GM12878 (cell line): ENCODE measurements around the gene SUSD6. TPM values are rescaled to one million over a fixed set of nuclear protein-coding genes. Genes with fewer than 3 reads are reported as not detected.

Experiments used
- CHD2 ChIP-seq: IDR thresholded peaks from 2 replicates; pipeline ENCODE4 v1.6.1; 2011; ENCODE audit warnings: low read depth, low read length, improper control_type of control experiment, borderline replicate concordance
- EED ChIP-seq: sonication (generic); IDR thresholded peaks from 2 replicates; pipeline ENCODE4 v1.6.1; 2016; ENCODE audit warnings: antibody characterized with exemption, low read depth
- EZH2 ChIP-seq: IDR thresholded peaks from 2 replicates; pipeline ENCODE4 v1.6.1; 2012; ENCODE audit warnings: low read depth, mild to moderate bottlenecking, control low read depth, inconsistent platforms, low read length, borderline replicate concordance; ENCODE audit not compliant: control insufficient read depth
- HDAC6 ChIP-seq: fragments of 200-600 bp; sonication (generic); IDR thresholded peaks from one replicate; pipeline ENCODE4 v1.8.0; 2017; ENCODE audit warnings: antibody characterized with exemption; ENCODE audit not compliant: unreplicated experiment
- JUNB ChIP-seq: IDR thresholded peaks from 2 replicates; pipeline ENCODE4 v1.6.1; 2016; ENCODE audit warnings: antibody characterized with exemption, mild to moderate bottlenecking
- NBN ChIP-seq: fragments of 450-650 bp; IDR thresholded peaks from 2 replicates; pipeline ENCODE4 v1.6.1; 2016
- NR2C1 ChIP-seq: fragments of 450-650 bp; IDR thresholded peaks from 2 replicates; pipeline ENCODE4 v1.6.1; 2017; ENCODE audit warnings: antibody characterized with exemption, mild to moderate bottlenecking, moderate library complexity
- POLR2AphosphoS2 ChIP-seq: IDR thresholded peaks from 2 replicates; pipeline ENCODE4 v1.6.1; 2011; ENCODE audit warnings: low read depth, mild to moderate bottlenecking, low read length, improper control_type of control experiment, moderate library complexity
- POLR2AphosphoS5 ChIP-seq: IDR thresholded peaks from 2 replicates; pipeline ENCODE4 v1.6.1; 2011; ENCODE audit warnings: mild to moderate bottlenecking, low read length, inconsistent platforms
- RAD51 ChIP-seq: fragments of 450-650 bp; IDR thresholded peaks from 2 replicates; pipeline ENCODE4 v1.6.1; 2016; ENCODE audit warnings: moderate library complexity, mild to moderate bottlenecking, inconsistent platforms
- RB1 ChIP-seq: fragments of 450-650 bp; formaldehyde crosslinking; IDR thresholded peaks from 2 replicates; pipeline ENCODE4 v1.6.1; 2017; ENCODE audit warnings: mild to moderate bottlenecking, borderline replicate concordance
- SMAD1 ChIP-seq: fragments of 450-650 bp; IDR thresholded peaks from 2 replicates; pipeline ENCODE4 v1.6.1; 2018; ENCODE audit warnings: mild to moderate bottlenecking, low read depth; ENCODE audit not compliant: partially characterized antibody
- SREBF1 ChIP-seq: IDR thresholded peaks from 2 replicates; pipeline ENCODE4 v1.6.1; 2012; ENCODE audit warnings: mild to moderate bottlenecking, low read length
- SRF ChIP-seq, 2 experiments: IDR thresholded peaks; 2 replicates each; pipeline ENCODE4 v1.6.1; 2011; ENCODE audit warnings: low read depth in 2 of 2, low read length in 2 of 2, mild to moderate bottlenecking in 1 of 2, moderate library complexity in 1 of 2
- ZNF622 ChIP-seq: fragments of 450-650 bp; IDR thresholded peaks from 2 replicates; pipeline ENCODE4 v1.6.1; 2017; ENCODE audit warnings: mild to moderate bottlenecking, inconsistent platforms
- ZSCAN29 ChIP-seq: fragments of 450-650 bp; IDR thresholded peaks from 2 replicates; pipeline ENCODE4 v1.6.1; 2017; ENCODE audit warnings: mild to moderate bottlenecking, moderate library complexity
- polyA plus RNA-seq, 11 experiments: library from polyadenylated mRNA; depleted of rRNA in 4 of 11; unstranded in 6 of 11; stranded (reverse) in 5 of 11; fragments of >200 nt; fragmentation: Nextera tagmentation in 4 of 11; fragmentation: Illumina TruSeq in 1 of 11; extraction: Ambion mirVana in 4 of 11; extraction: Trizol in 1 of 11; gene quantifications; 1 replicate in 1 of 11; 2 replicates in 10 of 11; pipeline versions ENCODE4 v1.2.1 to v1.2.3, GENCODE V29; 2011 to 2016; ENCODE audit warnings: inconsistent platforms in 2 of 11, missing spikeins in 2 of 11, low read depth in 1 of 11
- total RNA-seq, 4 experiments: library from RNA; depleted of rRNA in 3 of 4; stranded (reverse); fragments of >200 nt in 3 of 4; fragmentation: Illumina TruSeq in 1 of 4; extraction: Trizol in 1 of 4; gene quantifications; 2 replicates each; pipeline versions ENCODE4 v1.2.1 to v1.2.3, GENCODE V29; 2013 to 2021
- TF ChIP-seq, protein P1 (sequence below): fragments of 450-650 bp; IDR thresholded peaks from 2 replicates; pipeline ENCODE4 v1.6.1; 2016; ENCODE audit warnings: mild to moderate bottlenecking
- TF ChIP-seq, protein P2 (sequence below): IDR thresholded peaks from 2 replicates; pipeline ENCODE4 v1.6.1; 2011; ENCODE audit warnings: borderline replicate concordance, low read depth, mild to moderate bottlenecking, moderate library complexity, low read length; ENCODE audit not compliant: insufficient read depth, poor library complexity, severe bottlenecking
- TF ChIP-seq, protein P3 (sequence below): fragments of 450-650 bp; IDR thresholded peaks from 2 replicates; pipeline ENCODE4 v1.6.1; 2017; ENCODE audit warnings: borderline replicate concordance
- TF ChIP-seq, protein P4 (sequence below): fragments of 150-350 bp; IDR thresholded peaks from 2 replicates; pipeline ENCODE4 v1.6.1; 2016; ENCODE audit warnings: low read depth, low read length
- TF ChIP-seq, protein P5 (sequence below): IDR thresholded peaks from 2 replicates; pipeline ENCODE4 v1.6.1; 2011; ENCODE audit warnings: low read depth, mild to moderate bottlenecking, low read length, moderate library complexity, borderline replicate concordance; ENCODE audit errors: extremely low read depth
- TF ChIP-seq, protein P6 (sequence below): fragments of 450-650 bp; IDR thresholded peaks from 2 replicates; pipeline ENCODE4 v1.6.1; 2014; ENCODE audit warnings: mild to moderate bottlenecking

The SUSD6 gene
- total and polyA plus RNA-seq, 10 of the 15 experiments (the other 5 are each of a cell fraction or from before 2014, with no cell fraction given): 6.6 to 39.8 (median 20.2) TPM

DNA sequence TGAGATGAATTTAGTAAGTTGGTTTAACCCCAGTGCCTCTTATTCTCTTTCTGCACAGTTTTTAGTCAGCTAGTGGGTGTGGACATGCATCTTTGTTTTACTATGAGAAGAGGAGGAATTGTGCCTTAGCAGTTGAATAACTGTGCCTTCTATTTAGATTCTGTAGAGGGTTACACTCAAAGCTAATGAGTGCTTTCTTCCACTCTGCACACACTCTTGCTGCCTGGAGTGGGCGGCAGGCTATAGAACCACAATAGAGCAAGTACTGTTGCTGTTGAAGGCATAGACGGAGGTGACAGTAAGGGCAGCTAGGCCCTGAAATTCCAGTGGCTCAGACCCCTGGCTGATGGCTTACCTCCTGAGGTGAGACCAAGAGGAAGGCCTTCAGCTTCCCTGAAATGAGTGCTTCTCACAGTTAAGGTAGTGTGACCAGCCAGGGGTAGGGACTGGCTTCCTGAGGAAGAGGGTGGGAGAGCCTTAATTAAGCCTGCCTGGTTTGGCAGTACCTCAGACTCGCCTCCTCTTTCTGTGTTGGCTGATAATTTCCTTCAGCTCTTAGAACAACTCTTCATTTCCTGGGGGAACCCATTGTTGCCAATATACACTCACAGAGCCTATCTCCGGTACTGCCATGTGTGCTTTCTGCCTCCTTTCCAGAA, 24.7 kb downstream of the SUSD6 start (continued):
- TF ChIP-seq, protein P1, sequence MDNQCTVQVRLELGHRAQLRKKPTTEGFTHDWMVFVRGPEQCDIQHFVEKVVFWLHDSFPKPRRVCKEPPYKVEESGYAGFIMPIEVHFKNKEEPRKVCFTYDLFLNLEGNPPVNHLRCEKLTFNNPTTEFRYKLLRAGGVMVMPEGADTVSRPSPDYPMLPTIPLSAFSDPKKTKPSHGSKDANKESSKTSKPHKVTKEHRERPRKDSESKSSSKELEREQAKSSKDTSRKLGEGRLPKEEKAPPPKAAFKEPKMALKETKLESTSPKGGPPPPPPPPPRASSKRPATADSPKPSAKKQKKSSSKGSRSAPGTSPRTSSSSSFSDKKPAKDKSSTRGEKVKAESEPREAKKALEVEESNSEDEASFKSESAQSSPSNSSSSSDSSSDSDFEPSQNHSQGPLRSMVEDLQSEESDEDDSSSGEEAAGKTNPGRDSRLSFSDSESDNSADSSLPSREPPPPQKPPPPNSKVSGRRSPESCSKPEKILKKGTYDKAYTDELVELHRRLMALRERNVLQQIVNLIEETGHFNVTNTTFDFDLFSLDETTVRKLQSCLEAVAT: no peak
- TF ChIP-seq EED: peak; percentile 48; the same call in 1 of the 2 replicates
- TF ChIP-seq SREBF1: no peak
- TF ChIP-seq ZNF622: no peak
- TF ChIP-seq SRF (IDR thresholded peaks at IDR 0.05; ENCODE audit: low read depth in 2 of 2, low read length in 2 of 2): no peak
- no peak for TF ChIP-seq SMAD1
- no peak for TF ChIP-seq ZSCAN29
- 0 out of 2 replicates have a peak, but pooled peaks have one; percentile 40 for TF ChIP-seq POLR2AphosphoS5
- TF ChIP-seq HDAC6: no peak
- no peak for TF ChIP-seq POLR2AphosphoS2
- no peak for TF ChIP-seq RB1
- no peak for TF ChIP-seq NR2C1
- TF ChIP-seq, protein P2, sequence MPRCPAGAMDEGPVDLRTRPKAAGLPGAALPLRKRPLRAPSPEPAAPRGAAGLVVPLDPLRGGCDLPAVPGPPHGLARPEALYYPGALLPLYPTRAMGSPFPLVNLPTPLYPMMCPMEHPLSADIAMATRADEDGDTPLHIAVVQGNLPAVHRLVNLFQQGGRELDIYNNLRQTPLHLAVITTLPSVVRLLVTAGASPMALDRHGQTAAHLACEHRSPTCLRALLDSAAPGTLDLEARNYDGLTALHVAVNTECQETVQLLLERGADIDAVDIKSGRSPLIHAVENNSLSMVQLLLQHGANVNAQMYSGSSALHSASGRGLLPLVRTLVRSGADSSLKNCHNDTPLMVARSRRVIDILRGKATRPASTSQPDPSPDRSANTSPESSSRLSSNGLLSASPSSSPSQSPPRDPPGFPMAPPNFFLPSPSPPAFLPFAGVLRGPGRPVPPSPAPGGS: no peak
- no peak for TF ChIP-seq EZH2
- TF ChIP-seq NBN: 0 out of 2 replicates have a peak, but pooled peaks have one; percentile 27
- TF ChIP-seq RAD51: no peak
- TF ChIP-seq, protein P3, sequence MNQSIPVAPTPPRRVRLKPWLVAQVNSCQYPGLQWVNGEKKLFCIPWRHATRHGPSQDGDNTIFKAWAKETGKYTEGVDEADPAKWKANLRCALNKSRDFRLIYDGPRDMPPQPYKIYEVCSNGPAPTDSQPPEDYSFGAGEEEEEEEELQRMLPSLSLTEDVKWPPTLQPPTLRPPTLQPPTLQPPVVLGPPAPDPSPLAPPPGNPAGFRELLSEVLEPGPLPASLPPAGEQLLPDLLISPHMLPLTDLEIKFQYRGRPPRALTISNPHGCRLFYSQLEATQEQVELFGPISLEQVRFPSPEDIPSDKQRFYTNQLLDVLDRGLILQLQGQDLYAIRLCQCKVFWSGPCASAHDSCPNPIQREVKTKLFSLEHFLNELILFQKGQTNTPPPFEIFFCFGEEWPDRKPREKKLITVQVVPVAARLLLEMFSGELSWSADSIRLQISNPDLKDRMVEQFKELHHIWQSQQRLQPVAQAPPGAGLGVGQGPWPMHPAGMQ: no peak
- TF ChIP-seq, protein P4, sequence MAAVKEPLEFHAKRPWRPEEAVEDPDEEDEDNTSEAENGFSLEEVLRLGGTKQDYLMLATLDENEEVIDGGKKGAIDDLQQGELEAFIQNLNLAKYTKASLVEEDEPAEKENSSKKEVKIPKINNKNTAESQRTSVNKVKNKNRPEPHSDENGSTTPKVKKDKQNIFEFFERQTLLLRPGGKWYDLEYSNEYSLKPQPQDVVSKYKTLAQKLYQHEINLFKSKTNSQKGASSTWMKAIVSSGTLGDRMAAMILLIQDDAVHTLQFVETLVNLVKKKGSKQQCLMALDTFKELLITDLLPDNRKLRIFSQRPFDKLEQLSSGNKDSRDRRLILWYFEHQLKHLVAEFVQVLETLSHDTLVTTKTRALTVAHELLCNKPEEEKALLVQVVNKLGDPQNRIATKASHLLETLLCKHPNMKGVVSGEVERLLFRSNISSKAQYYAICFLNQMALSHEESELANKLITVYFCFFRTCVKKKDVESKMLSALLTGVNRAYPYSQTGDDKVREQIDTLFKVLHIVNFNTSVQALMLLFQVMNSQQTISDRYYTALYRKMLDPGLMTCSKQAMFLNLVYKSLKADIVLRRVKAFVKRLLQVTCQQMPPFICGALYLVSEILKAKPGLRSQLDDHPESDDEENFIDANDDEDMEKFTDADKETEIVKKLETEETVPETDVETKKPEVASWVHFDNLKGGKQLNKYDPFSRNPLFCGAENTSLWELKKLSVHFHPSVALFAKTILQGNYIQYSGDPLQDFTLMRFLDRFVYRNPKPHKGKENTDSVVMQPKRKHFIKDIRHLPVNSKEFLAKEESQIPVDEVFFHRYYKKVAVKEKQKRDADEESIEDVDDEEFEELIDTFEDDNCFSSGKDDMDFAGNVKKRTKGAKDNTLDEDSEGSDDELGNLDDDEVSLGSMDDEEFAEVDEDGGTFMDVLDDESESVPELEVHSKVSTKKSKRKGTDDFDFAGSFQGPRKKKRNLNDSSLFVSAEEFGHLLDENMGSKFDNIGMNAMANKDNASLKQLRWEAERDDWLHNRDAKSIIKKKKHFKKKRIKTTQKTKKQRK: no peak
- TF ChIP-seq, protein P5, sequence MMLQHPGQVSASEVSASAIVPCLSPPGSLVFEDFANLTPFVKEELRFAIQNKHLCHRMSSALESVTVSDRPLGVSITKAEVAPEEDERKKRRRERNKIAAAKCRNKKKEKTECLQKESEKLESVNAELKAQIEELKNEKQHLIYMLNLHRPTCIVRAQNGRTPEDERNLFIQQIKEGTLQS: no peak
- TF ChIP-seq, protein P6, sequence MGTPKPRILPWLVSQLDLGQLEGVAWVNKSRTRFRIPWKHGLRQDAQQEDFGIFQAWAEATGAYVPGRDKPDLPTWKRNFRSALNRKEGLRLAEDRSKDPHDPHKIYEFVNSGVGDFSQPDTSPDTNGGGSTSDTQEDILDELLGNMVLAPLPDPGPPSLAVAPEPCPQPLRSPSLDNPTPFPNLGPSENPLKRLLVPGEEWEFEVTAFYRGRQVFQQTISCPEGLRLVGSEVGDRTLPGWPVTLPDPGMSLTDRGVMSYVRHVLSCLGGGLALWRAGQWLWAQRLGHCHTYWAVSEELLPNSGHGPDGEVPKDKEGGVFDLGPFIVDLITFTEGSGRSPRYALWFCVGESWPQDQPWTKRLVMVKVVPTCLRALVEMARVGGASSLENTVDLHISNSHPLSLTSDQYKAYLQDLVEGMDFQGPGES: no peak
- TF ChIP-seq CHD2: no peak
- TF ChIP-seq JUNB: peak; percentile 7; the same call in 1 of the 2 replicates
